ENCODE measurements around the gene WNK1.

WNK1 gene

DNA sequence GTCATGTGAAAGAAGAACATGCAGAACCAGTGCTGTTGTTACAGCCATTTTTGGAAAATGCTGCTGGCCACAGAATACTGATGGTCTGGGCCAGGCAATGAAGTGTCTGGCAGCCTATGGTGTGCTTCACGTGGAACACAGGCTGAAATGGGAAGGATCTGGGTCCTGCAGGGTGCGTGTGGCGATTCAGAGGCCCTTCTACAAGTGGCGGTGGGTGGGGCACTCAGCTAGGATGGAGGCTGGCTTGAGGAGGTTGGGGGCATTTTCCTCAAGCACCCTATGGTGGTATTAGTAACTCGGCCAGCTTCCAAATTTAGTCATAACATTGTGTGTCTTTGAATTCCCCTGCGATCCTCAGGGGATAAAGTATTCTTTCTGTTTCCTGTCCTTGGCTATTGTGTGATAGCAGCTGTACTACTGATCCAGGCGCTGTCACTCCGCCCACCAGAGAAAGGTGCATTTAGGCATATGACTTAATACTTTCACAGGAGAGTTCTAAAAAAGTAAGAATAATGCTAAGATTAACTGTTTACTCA is 206.3 kb downstream of the WNK1 start:
- DNase-seq, result no peak

Measured in activated CD4-positive, alpha-beta T cell treated with anti-CD3 and anti-CD28 coated beads, Interleukin-2, amount 50 U/mL, for 4 hours (primary cell).